Measurements from ENCODE around the gene SPON1.

Gene SPON1

DNA sequence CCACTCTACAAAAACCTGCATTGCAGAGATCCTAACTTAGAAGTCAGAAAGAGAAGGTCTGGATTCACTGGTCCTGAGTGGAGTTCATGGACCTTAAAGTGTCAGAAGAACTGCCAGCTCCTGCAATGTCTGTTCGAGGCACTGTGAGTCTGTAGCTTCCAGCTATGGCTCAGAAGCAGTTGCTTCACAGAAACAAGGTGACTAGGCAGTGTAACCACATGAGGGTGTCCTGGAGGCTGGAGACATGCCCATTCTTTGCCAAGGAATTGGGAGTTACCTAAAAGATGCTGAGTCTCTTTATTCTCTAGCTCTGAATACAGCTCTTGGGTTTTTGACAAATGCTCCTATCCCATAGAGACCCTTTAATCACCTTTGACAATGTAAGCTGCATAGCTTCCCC, 130.5 kb downstream of the SPON1 start:
- H2BK120ac ChIP-seq (ENCODE audit: low read depth, low read length): no peak overlapping the region
- peaks cover 1% of the 10 kb centered on the region for H3K79me1 ChIP-seq (ENCODE audit: low read depth, low read length)
- no peak overlapping the region for H4K91ac ChIP-seq (ENCODE audit: low read depth, low read length, poor library complexity)
- no peak overlapping the region for H2BK5ac ChIP-seq (ENCODE audit: low read length)
- H3K4me1 ChIP-seq (ENCODE audit: control insufficient read depth in 2 of 2, insufficient read depth in 1 of 2, low read depth in 1 of 2, low read length in 2 of 2): no peaks in the 10 kb centered on the region
- no peaks in the 10 kb centered on the region for H3K9me3 ChIP-seq (replicated peaks in 1 of 2; ENCODE audit: control insufficient read depth in 2 of 2, insufficient read depth in 1 of 2, low read depth in 1 of 2, low read length in 2 of 2)
- no peak overlapping the region for H4K8ac ChIP-seq (ENCODE audit: low read depth, low read length)
- no peak overlapping the region for H2BK15ac ChIP-seq (ENCODE audit: low read length)
- H2AK5ac ChIP-seq (ENCODE audit: low read depth, low read length): no peak overlapping the region
- H3K4ac ChIP-seq (ENCODE audit: low read length): no peak overlapping the region
- H3K27ac ChIP-seq (replicated peaks; ENCODE audit: low read length): no peak overlapping the region
- no peak overlapping the region for H3K4me2 ChIP-seq (ENCODE audit: insufficient read depth, low read length, poor library complexity, severe bottlenecking)
- H3K18ac ChIP-seq (ENCODE audit: low read length): no peak overlapping the region
- no peaks in the 10 kb centered on the region for H3K36me3 ChIP-seq (replicated peaks in 1 of 2; ENCODE audit: control insufficient read depth in 2 of 2, insufficient read depth in 2 of 2, low read length in 2 of 2)
- H3K9ac ChIP-seq (ENCODE audit: low read depth, low read length, poor library complexity): no peak overlapping the region
- no peak overlapping the region for H2AFZ ChIP-seq (ENCODE audit: low read length)
- no peaks in the 10 kb centered on the region for H3K27me3 ChIP-seq (ENCODE audit: control insufficient read depth in 3 of 3, insufficient read depth in 3 of 3, low read depth in 1 of 3, low read length in 3 of 3)
- H3K23ac ChIP-seq (ENCODE audit: low read depth, low read length, poor library complexity): no peak overlapping the region
- DNase-seq (ENCODE audit: low spot score): no peak
- no CpG with 5 or more reads among the region's 1 CpG for WGBS, 2 donors (ENCODE audit: extremely low coverage in 2 of 2, insufficient read length in 2 of 2, insufficient replicate concordance in 1 of 2)
- H2BK12ac ChIP-seq (ENCODE audit: low read length): no peak overlapping the region
- H3K4me3 ChIP-seq (ENCODE audit: low read length in 2 of 2): no peak overlapping the region
- H3K14ac ChIP-seq (ENCODE audit: low read length): no peak overlapping the region

DNA sequence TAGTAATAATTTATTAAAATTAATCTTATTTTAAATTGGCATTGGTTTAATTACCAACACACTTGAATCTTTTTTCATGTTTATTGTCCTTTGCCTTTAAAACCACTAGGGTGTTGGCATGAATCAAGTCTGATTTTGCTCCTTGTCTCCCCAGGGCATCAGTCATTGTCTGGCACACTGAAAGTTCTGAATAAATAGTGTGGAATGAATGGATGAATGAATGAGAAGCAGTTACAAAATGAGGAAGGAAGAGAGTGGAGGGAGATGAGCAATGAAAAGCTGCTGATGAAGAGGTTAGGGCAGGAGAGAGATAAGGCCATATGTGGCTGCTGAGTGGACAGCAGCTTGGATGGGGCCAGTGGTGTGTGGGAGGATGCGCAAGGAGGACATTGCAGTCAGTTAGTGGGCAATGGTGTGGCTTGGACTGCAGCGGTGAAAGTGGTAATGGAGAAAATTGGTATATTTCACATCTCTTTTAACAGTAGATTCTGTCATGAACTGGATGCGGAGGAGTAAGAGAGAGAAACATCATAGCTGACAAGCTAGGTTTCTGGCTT, 132.0 kb downstream of the SPON1 start:
- no peak overlapping the region for H3K9ac ChIP-seq (ENCODE audit: low read depth, low read length, poor library complexity)
- H3K36me3 ChIP-seq (replicated peaks in 1 of 2; ENCODE audit: control insufficient read depth in 2 of 2, insufficient read depth in 2 of 2, low read length in 2 of 2): no peaks in the 10 kb centered on the region
- H4K8ac ChIP-seq (ENCODE audit: low read depth, low read length): no peak overlapping the region
- H3K9me3 ChIP-seq (replicated peaks in 1 of 2; ENCODE audit: control insufficient read depth in 2 of 2, insufficient read depth in 1 of 2, low read depth in 1 of 2, low read length in 2 of 2): no peaks in the 10 kb centered on the region
- H4K91ac ChIP-seq (ENCODE audit: low read depth, low read length, poor library complexity): no peak overlapping the region
- no peak overlapping the region for H2BK15ac ChIP-seq (ENCODE audit: low read length)
- H3K4me3 ChIP-seq (ENCODE audit: low read length in 2 of 2): no peak overlapping the region
- H3K4me2 ChIP-seq (ENCODE audit: insufficient read depth, low read length, poor library complexity, severe bottlenecking): no peak overlapping the region
- H2AFZ ChIP-seq (ENCODE audit: low read length): no peak overlapping the region
- no peak overlapping the region for H2BK5ac ChIP-seq (ENCODE audit: low read length)
- no peak overlapping the region for H2BK120ac ChIP-seq (ENCODE audit: low read depth, low read length)
- WGBS, 2 donors (ENCODE audit: extremely low coverage in 2 of 2, insufficient read length in 2 of 2, insufficient replicate concordance in 1 of 2): no CpG with 5 or more reads among the region's 3 CpGs
- H2BK12ac ChIP-seq (ENCODE audit: low read length): no peak overlapping the region
- no peak overlapping the region for H3K4ac ChIP-seq (ENCODE audit: low read length)
- H3K79me1 ChIP-seq (ENCODE audit: low read depth, low read length): peaks cover 1% of the 10 kb centered on the region
- H3K27me3 ChIP-seq (ENCODE audit: control insufficient read depth in 3 of 3, insufficient read depth in 3 of 3, low read depth in 1 of 3, low read length in 3 of 3): no peaks in the 10 kb centered on the region
- H3K18ac ChIP-seq (ENCODE audit: low read length): no peak overlapping the region
- DNase-seq (ENCODE audit: low spot score): no peak
- H3K4me1 ChIP-seq (ENCODE audit: control insufficient read depth in 2 of 2, insufficient read depth in 1 of 2, low read depth in 1 of 2, low read length in 2 of 2): no peaks in the 10 kb centered on the region
- no peak overlapping the region for H2AK5ac ChIP-seq (ENCODE audit: low read depth, low read length)
- no peak overlapping the region for H3K14ac ChIP-seq (ENCODE audit: low read length)
- no peak overlapping the region for H3K27ac ChIP-seq (replicated peaks; ENCODE audit: low read length)
- no peak overlapping the region for H3K23ac ChIP-seq (ENCODE audit: low read depth, low read length, poor library complexity)

DNA sequence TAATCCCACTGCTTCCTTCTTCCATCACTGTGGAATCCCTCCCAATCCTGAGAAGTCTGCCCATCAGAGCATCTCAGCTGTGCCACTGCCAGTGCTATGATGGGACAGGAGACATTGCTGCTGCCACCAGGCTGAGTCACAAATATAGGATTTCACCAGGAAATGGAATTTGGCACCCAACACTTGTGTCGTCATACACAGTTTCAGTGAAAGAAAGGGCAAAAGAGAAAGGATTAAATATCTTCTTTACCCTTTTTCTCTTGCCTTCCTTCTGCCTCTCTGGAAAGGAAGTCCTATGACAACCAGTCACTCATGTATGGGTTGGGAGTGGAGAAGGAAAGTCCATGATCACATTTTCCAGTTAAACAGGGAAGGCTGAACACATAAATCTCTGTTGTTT, 133.4 kb downstream of the SPON1 start:
- no CpG with 5 or more reads among the region's 1 CpG for WGBS, 2 donors (ENCODE audit: extremely low coverage in 2 of 2, insufficient read length in 2 of 2, insufficient replicate concordance in 1 of 2)
- H3K27me3 ChIP-seq (ENCODE audit: control insufficient read depth in 3 of 3, insufficient read depth in 3 of 3, low read depth in 1 of 3, low read length in 3 of 3): no peaks in the 10 kb centered on the region
- H2BK12ac ChIP-seq (ENCODE audit: low read length): no peak overlapping the region
- no peak overlapping the region for H3K18ac ChIP-seq (ENCODE audit: low read length)
- no peak overlapping the region for H3K4me2 ChIP-seq (ENCODE audit: insufficient read depth, low read length, poor library complexity, severe bottlenecking)
- H3K36me3 ChIP-seq (replicated peaks in 1 of 2; ENCODE audit: control insufficient read depth in 2 of 2, insufficient read depth in 2 of 2, low read length in 2 of 2): peaks cover 0 to 2% of the 10 kb centered on the region in 2 donors
- H3K79me1 ChIP-seq (ENCODE audit: low read depth, low read length): peaks cover 1% of the 10 kb centered on the region
- no peak overlapping the region for H3K9ac ChIP-seq (ENCODE audit: low read depth, low read length, poor library complexity)
- no peak for DNase-seq (ENCODE audit: low spot score)
- H2AFZ ChIP-seq (ENCODE audit: low read length): no peak overlapping the region
- H3K4me3 ChIP-seq (ENCODE audit: low read length in 2 of 2): no peak overlapping the region
- no peaks in the 10 kb centered on the region for H3K4me1 ChIP-seq (ENCODE audit: control insufficient read depth in 2 of 2, insufficient read depth in 1 of 2, low read depth in 1 of 2, low read length in 2 of 2)
- no peak overlapping the region for H3K14ac ChIP-seq (ENCODE audit: low read length)
- peaks cover 0 to 2% of the 10 kb centered on the region in 2 donors for H3K9me3 ChIP-seq (replicated peaks in 1 of 2; ENCODE audit: control insufficient read depth in 2 of 2, insufficient read depth in 1 of 2, low read depth in 1 of 2, low read length in 2 of 2)
- no peak overlapping the region for H4K8ac ChIP-seq (ENCODE audit: low read depth, low read length)
- H3K4ac ChIP-seq (ENCODE audit: low read length): no peak overlapping the region
- no peak overlapping the region for H2BK15ac ChIP-seq (ENCODE audit: low read length)
- H3K27ac ChIP-seq (replicated peaks; ENCODE audit: low read length): no peak overlapping the region
- no peak overlapping the region for H2AK5ac ChIP-seq (ENCODE audit: low read depth, low read length)
- no peak overlapping the region for H2BK5ac ChIP-seq (ENCODE audit: low read length)
- no peak overlapping the region for H4K91ac ChIP-seq (ENCODE audit: low read depth, low read length, poor library complexity)
- no peak overlapping the region for H2BK120ac ChIP-seq (ENCODE audit: low read depth, low read length)
- no peak overlapping the region for H3K23ac ChIP-seq (ENCODE audit: low read depth, low read length, poor library complexity)

GRCh38 chr11:14096606-14097005, 134.1 kb downstream of the SPON1 start:
- no peak overlapping the region for H3K14ac ChIP-seq (ENCODE audit: low read length)
- no peaks in the 10 kb centered on the region for H3K4me1 ChIP-seq (ENCODE audit: control insufficient read depth in 2 of 2, insufficient read depth in 1 of 2, low read depth in 1 of 2, low read length in 2 of 2)
- H2BK120ac ChIP-seq (ENCODE audit: low read depth, low read length): no peak overlapping the region
- no peak overlapping the region for H2BK15ac ChIP-seq (ENCODE audit: low read length)
- no peak overlapping the region for H3K27ac ChIP-seq (replicated peaks; ENCODE audit: low read length)
- no peak overlapping the region for H3K23ac ChIP-seq (ENCODE audit: low read depth, low read length, poor library complexity)
- no peaks in the 10 kb centered on the region for H3K27me3 ChIP-seq (ENCODE audit: control insufficient read depth in 3 of 3, insufficient read depth in 3 of 3, low read depth in 1 of 3, low read length in 3 of 3)
- peaks cover 1% of the 10 kb centered on the region for H3K79me1 ChIP-seq (ENCODE audit: low read depth, low read length)
- H2AFZ ChIP-seq (ENCODE audit: low read length): no peak overlapping the region
- H2BK12ac ChIP-seq (ENCODE audit: low read length): no peak overlapping the region
- no peak overlapping the region for H3K4me3 ChIP-seq (ENCODE audit: low read length in 2 of 2)
- H3K18ac ChIP-seq (ENCODE audit: low read length): no peak overlapping the region
- no peak overlapping the region for H2BK5ac ChIP-seq (ENCODE audit: low read length)
- no peak overlapping the region for H3K9ac ChIP-seq (ENCODE audit: low read depth, low read length, poor library complexity)
- H2AK5ac ChIP-seq (ENCODE audit: low read depth, low read length): no peak overlapping the region
- no peak overlapping the region for H3K4ac ChIP-seq (ENCODE audit: low read length)
- no peak overlapping the region for H4K91ac ChIP-seq (ENCODE audit: low read depth, low read length, poor library complexity)
- peaks cover 0 to 2% of the 10 kb centered on the region in 2 donors for H3K36me3 ChIP-seq (replicated peaks in 1 of 2; ENCODE audit: control insufficient read depth in 2 of 2, insufficient read depth in 2 of 2, low read length in 2 of 2)
- H3K4me2 ChIP-seq (ENCODE audit: insufficient read depth, low read length, poor library complexity, severe bottlenecking): no peak overlapping the region
- H3K9me3 ChIP-seq (replicated peaks in 1 of 2; ENCODE audit: control insufficient read depth in 2 of 2, insufficient read depth in 1 of 2, low read depth in 1 of 2, low read length in 2 of 2): peaks cover 0 to 2% of the 10 kb centered on the region in 2 donors
- H4K8ac ChIP-seq (ENCODE audit: low read depth, low read length): no peak overlapping the region
- no peak for DNase-seq (ENCODE audit: low spot score)

Data from neuronal stem cell (in vitro differentiated cells).